Activated T-helper 1 cell treated with anti-CD3 and anti-CD28 coated beads, Interleukin-12 subunit alpha, Interleukin-12 subunit beta, Interleukin-2, Interleukin-4 antibody, amounts not matched to agents 30 ng/mL and 10 ng/mL and 1 ng/mL, durations not matched to agents 14 hours and 24 hours and 36 hours (primary cell): ENCODE results near the gene ERGIC3. TPM values are rescaled to one million over a fixed set of nuclear protein-coding genes. Genes with fewer than 3 reads are reported as not detected.

Experiments
- DNase-seq: peaks from one replicate; pipeline ENCODE4 v3.0.0; 2021; ENCODE audit warnings: low spot score
- H3K27ac Mint-ChIP-seq: one replicate; pipeline ENCODE4 v1.8.0; 2021; ENCODE audit warnings: mild to moderate bottlenecking, mixed read lengths
- H3K27me3 Mint-ChIP-seq: one replicate; pipeline ENCODE4 v1.8.0; 2022; ENCODE audit warnings: mild to moderate bottlenecking, moderate library complexity, mixed read lengths; ENCODE audit not compliant: insufficient read depth
- H3K36me3 Mint-ChIP-seq: one replicate; pipeline ENCODE4 v1.8.0; 2021; ENCODE audit warnings: low read depth, mixed read lengths
- H3K4me1 Mint-ChIP-seq: one replicate; pipeline ENCODE4 v1.8.0; 2021; ENCODE audit warnings: low read depth, mixed read lengths
- H3K4me3 Mint-ChIP-seq: one replicate; pipeline ENCODE4 v1.8.0; 2021; ENCODE audit warnings: mild to moderate bottlenecking, moderate library complexity, mixed read lengths
- H3K9me3 Mint-ChIP-seq: one replicate; pipeline ENCODE4 v1.8.0; 2021; ENCODE audit warnings: mixed read lengths
- intact Hi-C: fragments of 100-400 bp; cut with micrococcal nuclease; formaldehyde crosslinking; loops from one replicate; pipeline ENCODE4 v1.15.1; 2024
- total RNA-seq: library from RNA; stranded (reverse); gene quantifications from 2 replicates; pipeline ENCODE4 v1.2.3, GENCODE V29; 2022

The ERGIC3 gene
- total RNA-seq, 1 donor from 2014 or later: 132 TPM

DNA sequence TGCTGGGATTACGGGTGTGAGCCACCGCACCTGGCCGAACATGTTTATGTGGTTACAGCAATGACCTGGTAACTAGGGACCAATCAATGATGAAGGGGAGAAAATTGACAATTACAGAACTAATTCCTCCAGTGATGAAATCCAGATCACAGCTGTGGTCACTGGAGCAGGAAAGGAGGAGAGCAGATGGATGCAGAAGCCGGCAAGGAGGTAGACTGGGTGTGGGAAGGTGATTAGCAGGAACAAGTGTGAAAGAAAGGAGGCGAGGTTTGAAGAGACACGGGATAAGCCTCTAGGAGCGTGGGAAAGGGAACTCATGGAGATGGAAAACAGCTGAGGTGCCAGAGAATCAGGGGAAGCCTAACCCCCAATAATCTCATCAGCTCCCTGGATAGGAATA is 56.6 kb downstream of the ERGIC3 start:
- DNase-seq: no peak
- H3K27me3 Mint-ChIP-seq: peaks cover 41% of the 10 kb centered on the region

GRCh38 chr20:35598899-35599775 is 57.3 kb downstream of the ERGIC3 start:
- Mint-ChIP-seq H3K4me3 (no peak overlapping the region), H3K27ac (no peak overlapping the region), H3K36me3 (no peaks in the 10 kb centered on the region), H3K9me3 (no peaks in the 10 kb centered on the region), H3K4me1 (no peaks in the 10 kb centered on the region), H3K27me3 (peaks cover 40% of the 10 kb centered on the region)
- intact Hi-C loops: no loop called here
- DNase-seq: no peak

More for the DNA sequence above, 56.6 kb downstream of the ERGIC3 start:
- no peaks in the 10 kb centered on the region for H3K9me3 Mint-ChIP-seq
- intact Hi-C loops: no loop called here
- no peaks in the 10 kb centered on the region for H3K4me1 Mint-ChIP-seq
- H3K27ac Mint-ChIP-seq: no peak overlapping the region
- no peak overlapping the region for H3K4me3 Mint-ChIP-seq
- no peaks in the 10 kb centered on the region for H3K36me3 Mint-ChIP-seq

DNA sequence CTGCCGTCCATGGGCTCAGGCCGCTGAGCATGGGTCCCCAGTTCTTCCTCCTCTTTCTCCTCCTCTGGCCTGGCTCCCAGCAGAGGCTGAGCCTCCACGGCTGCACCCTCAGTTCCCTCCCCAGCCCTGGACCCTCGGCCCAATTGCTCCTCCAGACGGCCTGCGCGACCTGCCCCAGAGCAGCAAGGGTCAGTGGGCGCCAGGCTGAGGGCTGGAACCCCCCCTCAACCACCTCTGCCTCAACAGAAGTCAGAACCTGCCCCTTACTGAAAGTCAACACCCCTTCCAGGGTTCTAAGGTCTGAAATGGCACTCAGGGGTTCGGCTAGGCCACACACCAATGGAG is 57.9 kb downstream of the ERGIC3 start:
- no peak for DNase-seq
- H3K9me3 Mint-ChIP-seq: no peaks in the 10 kb centered on the region

DNA sequence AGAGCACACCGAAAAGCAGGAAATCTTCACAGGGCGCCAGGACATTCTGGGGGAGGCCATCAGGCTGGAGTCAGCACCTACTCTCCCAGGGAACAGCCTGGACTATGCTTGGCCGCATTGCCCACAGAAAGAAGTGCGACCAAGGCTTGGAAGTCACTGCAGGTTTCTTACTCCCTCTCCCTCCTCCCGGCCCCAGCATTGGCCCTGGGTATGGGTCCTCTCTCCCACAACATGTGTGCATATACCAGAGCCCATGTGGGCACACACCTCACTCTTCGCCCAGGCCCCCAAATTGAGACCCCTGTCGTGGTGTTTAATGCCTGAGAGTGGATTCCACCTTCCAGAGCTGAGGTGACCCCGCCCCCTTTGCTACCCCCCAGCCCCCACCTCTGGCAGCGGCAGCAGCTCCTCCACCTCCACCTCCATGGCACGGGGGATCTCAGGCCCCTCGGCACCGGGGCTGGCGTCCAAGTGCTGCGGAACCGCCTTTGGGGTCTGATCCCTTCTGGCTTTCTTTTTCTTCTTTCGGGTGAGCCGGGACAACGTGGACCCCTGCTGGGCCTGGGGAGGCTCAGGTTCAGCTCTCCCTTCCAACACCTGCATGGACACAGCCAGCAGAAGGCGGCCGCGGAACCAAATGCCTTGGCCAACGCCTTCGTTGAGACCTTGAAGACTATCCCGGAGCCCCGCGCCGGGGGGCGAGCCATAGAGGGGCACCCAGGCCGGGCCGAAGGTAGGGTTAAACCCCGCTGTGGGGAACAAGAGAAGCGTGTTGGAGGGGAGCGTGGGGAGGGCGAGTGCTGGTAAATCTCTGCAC is 58.5 kb downstream of the ERGIC3 start:
- no peak for DNase-seq
- Mint-ChIP-seq H3K27me3 (peaks cover 37% of the 10 kb centered on the region), H3K4me1 (no peaks in the 10 kb centered on the region), H3K36me3 (no peaks in the 10 kb centered on the region), H3K9me3 (no peaks in the 10 kb centered on the region), H3K27ac (no peak overlapping the region), H3K4me3 (peak overlapping the region; percentile 72)
- intact Hi-C loops: loop anchor here (5.0 kb wide), 3 partner anchors 58 to 138 kb away; partner anchors contain the start of genes CPNE1, ERGIC3 and RBM12

More for the DNA sequence above, 57.9 kb downstream of the ERGIC3 start:
- Mint-ChIP-seq H3K36me3 (no peaks in the 10 kb centered on the region), H3K4me3 (no peak overlapping the region), H3K27me3 (peaks cover 40% of the 10 kb centered on the region), H3K27ac (no peak overlapping the region), H3K4me1 (no peaks in the 10 kb centered on the region)
- intact Hi-C loops: loop anchor here (5.0 kb wide), 3 partner anchors 57 to 137 kb away; partner anchors contain the start of genes CPNE1, ERGIC3 and RBM12

DNA sequence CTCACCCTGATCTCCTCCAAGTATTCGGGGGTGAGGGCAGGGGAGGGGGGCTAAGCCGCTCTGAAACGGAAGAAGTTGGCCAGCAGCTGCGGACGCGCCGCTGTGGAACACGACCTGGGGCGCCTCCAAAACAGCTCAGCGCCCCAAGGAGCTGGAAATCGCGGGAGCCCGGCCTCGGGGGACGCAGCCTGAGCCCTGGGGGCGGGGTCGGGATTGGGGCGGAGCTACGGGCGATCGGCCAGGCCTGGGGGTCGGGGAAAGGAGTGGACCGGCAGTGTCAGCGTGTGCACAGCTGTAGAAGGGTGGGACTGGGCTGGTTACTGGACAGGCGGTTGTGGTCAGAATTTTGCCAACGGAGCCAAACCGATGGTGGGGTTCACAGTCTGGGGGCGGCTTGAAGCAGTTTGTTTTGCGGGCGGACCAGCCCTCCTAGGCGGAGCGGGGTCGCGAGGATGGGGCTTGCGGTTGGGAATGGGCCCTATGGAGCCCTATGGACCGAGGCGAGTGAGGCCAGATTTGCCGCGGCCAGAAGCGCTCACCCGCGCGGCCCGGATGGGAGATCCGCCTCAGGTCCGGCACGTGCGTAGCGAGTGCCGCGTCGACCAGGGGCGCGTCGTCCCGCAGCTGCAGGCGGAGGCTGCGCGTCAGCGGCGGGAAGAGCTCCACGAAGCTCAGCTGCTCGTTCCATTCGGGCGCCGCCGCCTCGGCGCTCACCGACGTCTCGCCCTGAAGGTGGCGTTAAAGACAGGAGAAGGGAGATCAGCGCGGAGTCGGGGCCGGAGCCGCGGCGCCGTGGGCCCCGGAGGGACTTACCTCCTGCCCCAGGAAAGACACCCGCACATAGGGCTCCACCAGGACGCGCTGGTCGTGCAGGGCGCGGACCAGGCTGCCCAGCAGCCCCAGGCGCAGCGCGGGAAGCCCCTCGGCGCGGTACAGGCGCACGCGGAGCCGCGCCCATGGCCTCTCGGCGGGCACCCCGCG is 59.4 kb downstream of the ERGIC3 start:
- intact Hi-C loops: loop anchor here (1.0 to 5.0 kb wide), 6 partner anchors 15 to 283 kb away; partner anchors contain the start of genes CPNE1, ERGIC3 and RBM12
- Mint-ChIP-seq H3K9me3 (no peaks in the 10 kb centered on the region), H3K27me3 (peaks cover 32% of the 10 kb centered on the region), H3K4me3 (peak overlapping the region; percentile 72), H3K36me3 (no peaks in the 10 kb centered on the region), H3K27ac (peak overlapping the region; percentile 31), H3K4me1 (no peaks in the 10 kb centered on the region)
- DNase-seq: peak; percentile 70

GRCh38 chr20:35601990-35602389 is 60.1 kb downstream of the ERGIC3 start:
- Mint-ChIP-seq H3K27ac (no peak overlapping the region), H3K9me3 (no peaks in the 10 kb centered on the region), H3K4me1 (no peaks in the 10 kb centered on the region), H3K4me3 (no peak overlapping the region), H3K36me3 (no peaks in the 10 kb centered on the region), H3K27me3 (peaks cover 32% of the 10 kb centered on the region)
- intact Hi-C loops: loop anchor here (1.0 to 5.0 kb wide), 6 partner anchors 14 to 282 kb away; partner anchors contain the start of genes CPNE1, ERGIC3 and RBM12
- DNase-seq: no peak

- H3K36me3 Mint-ChIP-seq: no peaks in the 10 kb centered on the region
- H3K27ac Mint-ChIP-seq: no peak overlapping the region
- peaks cover 30% of the 10 kb centered on the region for H3K27me3 Mint-ChIP-seq
- H3K4me3 Mint-ChIP-seq: no peak overlapping the region
- intact Hi-C loops: loop anchor here (5.0 kb wide), 3 partner anchors 59 to 141 kb away; partner anchors contain the start of genes CPNE1, ERGIC3 and RBM12
- no peak for DNase-seq
- no peaks in the 10 kb centered on the region for H3K4me1 Mint-ChIP-seq
- no peaks in the 10 kb centered on the region for H3K9me3 Mint-ChIP-seq
These were observed 61.1 kb downstream of the ERGIC3 start for GRCh38 chr20:35602851-35603495.

DNA sequence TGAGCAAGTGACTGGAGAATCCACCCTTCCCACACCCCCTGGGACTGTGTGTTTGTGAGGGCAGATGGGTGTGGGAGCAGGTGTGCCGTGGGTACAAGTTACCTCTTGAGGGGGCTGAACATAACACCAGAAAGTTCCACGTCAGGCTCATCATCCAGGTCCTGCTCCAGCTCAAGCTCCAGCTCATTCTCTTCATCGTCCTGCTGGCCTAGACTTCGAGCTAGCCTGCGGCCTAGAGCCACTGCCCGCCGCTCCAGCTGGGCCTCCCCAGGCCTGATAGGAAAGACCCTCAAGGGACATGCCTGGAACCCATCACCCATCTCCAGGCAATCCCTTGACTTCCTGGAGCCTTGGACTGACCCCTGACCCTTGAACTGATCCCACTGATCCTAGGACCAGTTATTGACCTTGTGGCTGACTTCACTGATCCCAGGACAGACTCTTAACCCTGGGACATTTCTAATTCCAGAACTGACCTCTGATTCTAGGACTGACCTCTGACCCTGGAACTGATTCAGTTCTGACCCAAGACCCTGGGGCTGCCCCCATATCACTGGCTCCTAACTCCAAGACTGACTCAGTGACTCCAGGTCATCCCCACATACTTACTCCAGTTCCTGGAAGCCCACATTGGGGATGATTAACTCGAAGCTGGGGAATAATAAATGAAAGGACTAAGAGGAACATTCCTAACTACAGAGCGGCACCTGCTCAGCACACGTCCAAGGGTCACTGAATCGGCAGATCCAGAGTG is 62.0 kb downstream of the ERGIC3 start:
- Mint-ChIP-seq H3K4me3 (no peak overlapping the region), H3K4me1 (no peaks in the 10 kb centered on the region), H3K9me3 (no peaks in the 10 kb centered on the region), H3K27ac (no peak overlapping the region), H3K27me3 (peaks cover 30% of the 10 kb centered on the region), H3K36me3 (no peaks in the 10 kb centered on the region)
- intact Hi-C loops: loop anchor here (5.0 kb wide), 3 partner anchors 58 to 142 kb away; partner anchors contain the start of genes CPNE1, ERGIC3 and RBM12
- DNase-seq: no peak

- peaks cover 26% of the 10 kb centered on the region for H3K27me3 Mint-ChIP-seq
- intact Hi-C loops: loop anchor here (5.0 kb wide), 3 partner anchors 58 to 142 kb away; partner anchors contain the start of genes CPNE1, ERGIC3 and RBM12
- H3K4me1 Mint-ChIP-seq: no peaks in the 10 kb centered on the region
- no peak for DNase-seq
- no peak overlapping the region for H3K4me3 Mint-ChIP-seq
- no peak overlapping the region for H3K27ac Mint-ChIP-seq
- H3K9me3 Mint-ChIP-seq: no peaks in the 10 kb centered on the region
- no peaks in the 10 kb centered on the region for H3K36me3 Mint-ChIP-seq
These were observed 62.5 kb downstream of the ERGIC3 start for GRCh38 chr20:35604449-35604747.

GRCh38 chr20:35606127-35606526 is 64.2 kb downstream of the ERGIC3 start:
- Mint-ChIP-seq H3K9me3 (no peaks in the 10 kb centered on the region), H3K4me1 (no peaks in the 10 kb centered on the region), H3K36me3 (no peaks in the 10 kb centered on the region), H3K27ac (no peak overlapping the region), H3K4me3 (no peak overlapping the region), H3K27me3 (peaks cover 11% of the 10 kb centered on the region)
- DNase-seq: no peak
- intact Hi-C loops: no loop called here
